Mammary epithelial cell (primary cell): ENCODE data around the gene PHF11.

Source experiments
- EZH2 ChIP-seq: IDR thresholded peaks from 2 replicates; pipeline ENCODE4 v1.6.1; 2012; ENCODE audit warnings: low read length, inconsistent platforms, borderline replicate concordance
- TF ChIP-seq, protein P1 (sequence below), 2 donors: IDR thresholded peaks in 1 of 2; conservative IDR thresholded peaks in 1 of 2; 2 replicates each; pipeline ENCODE4 v1.5.1; 2011 to 2012; ENCODE audit warnings: inconsistent platforms in 2 of 2, low read length in 2 of 2, mild to moderate bottlenecking in 2 of 2, control low read depth in 1 of 2, low read depth in 1 of 2; ENCODE audit not compliant: insufficient read depth in 1 of 2; ENCODE audit errors: extremely low read depth in 1 of 2

DNA sequence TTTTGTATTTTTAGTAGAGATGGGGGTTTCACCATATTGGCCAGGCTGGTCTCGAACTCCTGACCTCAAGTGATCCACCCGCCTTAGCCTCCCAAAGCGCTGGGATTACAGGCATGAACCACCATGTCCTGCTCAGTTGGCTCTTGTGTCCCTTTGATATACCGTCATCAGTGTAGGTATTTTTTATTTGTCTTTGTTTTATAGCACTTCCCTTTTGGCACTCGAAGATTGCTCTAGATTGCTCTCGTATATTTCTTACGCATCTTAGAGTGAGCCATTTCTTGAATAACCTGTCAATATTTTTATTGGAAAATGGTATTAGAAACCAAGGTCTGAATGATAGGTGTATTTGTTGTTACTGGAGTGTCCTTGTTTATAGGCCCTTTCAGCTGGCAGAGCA, 42.3 kb upstream of the PHF11 start:
- TF ChIP-seq, protein P1, sequence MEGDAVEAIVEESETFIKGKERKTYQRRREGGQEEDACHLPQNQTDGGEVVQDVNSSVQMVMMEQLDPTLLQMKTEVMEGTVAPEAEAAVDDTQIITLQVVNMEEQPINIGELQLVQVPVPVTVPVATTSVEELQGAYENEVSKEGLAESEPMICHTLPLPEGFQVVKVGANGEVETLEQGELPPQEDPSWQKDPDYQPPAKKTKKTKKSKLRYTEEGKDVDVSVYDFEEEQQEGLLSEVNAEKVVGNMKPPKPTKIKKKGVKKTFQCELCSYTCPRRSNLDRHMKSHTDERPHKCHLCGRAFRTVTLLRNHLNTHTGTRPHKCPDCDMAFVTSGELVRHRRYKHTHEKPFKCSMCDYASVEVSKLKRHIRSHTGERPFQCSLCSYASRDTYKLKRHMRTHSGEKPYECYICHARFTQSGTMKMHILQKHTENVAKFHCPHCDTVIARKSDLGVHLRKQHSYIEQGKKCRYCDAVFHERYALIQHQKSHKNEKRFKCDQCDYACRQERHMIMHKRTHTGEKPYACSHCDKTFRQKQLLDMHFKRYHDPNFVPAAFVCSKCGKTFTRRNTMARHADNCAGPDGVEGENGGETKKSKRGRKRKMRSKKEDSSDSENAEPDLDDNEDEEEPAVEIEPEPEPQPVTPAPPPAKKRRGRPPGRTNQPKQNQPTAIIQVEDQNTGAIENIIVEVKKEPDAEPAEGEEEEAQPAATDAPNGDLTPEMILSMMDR (conservative IDR thresholded peaks at IDR 0.05 in 1 of 2, IDR thresholded peaks at IDR 0.05 in 1 of 2; ENCODE audit: extremely low read depth in 1 of 2, insufficient read depth in 1 of 2, low read depth in 1 of 2, low read length in 2 of 2), result no peak
- no peak for TF ChIP-seq EZH2
